ENCODE measurements around the gene KRTCAP2.

- no peak for TF ChIP-seq CTCF (conservative IDR thresholded peaks at IDR 0.05)
- peak; percentile 60; the same call in 1 of the 2 replicates for TF ChIP-seq ZFX (IDR thresholded peaks at IDR 0.05)
These were observed 47.1 kb downstream of the KRTCAP2 start for GRCh38 chr1:155125946-155126555.

Data from C4-2B (cell line).